Left forelimb (tissue), 1 donor: ENCODE results near the gene API5.
"Not testable (repeated sequence)": the region's sequence is repeated elsewhere in the genome, so short reads cannot be mapped to it uniquely, and the experiment has no call there.

ENCODE experiments used
- DNase-seq: peaks from one replicate; pipeline ENCODE4 v3.0.0-alpha.2; 2018; ENCODE audit warnings: low spot score

API5 gene

GRCh38 chr11:43311791-43312607 lies at the start of gene API5:
API5 (plus strand) TSS chr11:43311996; CDS start chr11:43312128, 132 bp downstream.
- peak; percentile 95 for DNase-seq

- DNase-seq = no peak
These were observed 43.8 kb upstream of the API5 start for GRCh38 chr11:43267856-43268580.

DNA sequence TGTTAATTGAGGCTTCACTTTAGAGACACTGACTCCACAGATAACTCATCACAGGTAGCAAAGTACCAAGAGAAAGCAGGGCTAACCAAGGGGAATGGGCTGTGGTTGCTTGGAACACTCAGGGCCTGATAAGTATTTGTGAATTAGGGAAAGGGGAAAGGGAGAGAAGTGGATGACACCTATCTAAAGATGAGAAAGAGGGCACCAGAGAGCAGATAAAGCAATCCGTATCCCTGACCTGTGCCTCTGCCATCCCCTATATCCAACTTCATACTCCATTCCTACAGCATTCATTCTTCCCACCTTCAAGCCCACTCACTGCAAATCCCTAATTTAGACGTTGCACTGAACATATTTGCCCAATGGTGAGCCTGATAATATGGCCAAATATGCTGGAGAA lies 43.0 kb upstream of the API5 start:
- DNase-seq = no peak

GRCh38 chr11:43269254-43269918 lies 42.4 kb upstream of the API5 start:
- DNase-seq = no peak

DNA sequence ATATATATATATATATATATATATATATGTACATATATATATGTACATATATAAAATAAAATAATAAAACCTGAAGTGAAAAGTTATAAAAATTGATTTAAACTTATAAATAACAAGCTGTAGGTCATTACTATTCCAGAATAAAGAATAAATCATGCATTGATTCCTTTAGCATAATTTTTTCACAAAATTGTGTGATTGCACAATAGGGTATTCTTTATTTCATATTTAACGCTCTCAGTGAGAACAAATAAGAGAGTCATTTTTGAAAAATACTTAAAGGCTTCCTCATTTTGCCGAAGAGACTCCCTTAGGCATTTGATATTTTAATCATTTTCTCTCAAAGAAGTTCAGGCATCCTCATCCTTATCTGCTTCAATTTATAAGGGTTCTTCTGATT lies 41.3 kb upstream of the API5 start:
- no peak for DNase-seq

DNA sequence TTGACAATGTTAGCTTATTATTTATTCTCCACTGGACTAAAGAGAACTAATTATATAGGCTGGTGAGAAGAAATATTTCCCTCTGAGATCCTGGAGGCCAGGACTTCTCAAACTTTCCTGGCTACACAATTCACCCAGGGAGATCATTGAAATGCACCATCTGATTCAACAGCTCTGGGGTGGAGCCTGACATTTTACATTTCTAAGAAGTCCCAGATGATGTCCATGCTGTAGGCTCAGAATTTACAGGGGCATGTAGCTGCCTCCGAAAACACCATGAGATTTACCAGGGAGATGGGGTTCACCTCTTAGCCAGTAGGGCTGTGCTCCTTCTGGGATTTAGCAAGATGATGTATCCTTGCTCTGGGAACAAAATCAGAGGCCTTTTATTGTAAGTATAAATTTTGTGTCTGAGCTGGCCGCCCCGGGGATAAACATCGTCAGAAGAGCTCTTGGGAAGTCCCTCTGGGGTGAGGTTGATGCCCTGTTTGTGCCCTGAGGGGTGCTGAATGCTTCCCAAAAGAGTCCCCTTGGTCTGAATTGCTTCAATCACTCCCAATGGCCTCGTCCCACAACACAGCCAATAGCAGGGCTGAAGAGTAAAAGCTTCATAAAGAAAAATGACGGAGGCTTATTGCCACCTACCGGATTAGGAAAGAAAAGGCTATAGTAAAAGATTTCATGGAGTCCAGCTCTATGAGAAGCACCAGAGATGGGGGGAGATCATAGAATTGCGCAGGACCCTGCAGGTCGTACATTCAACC lies 33.4 kb upstream of the API5 start:
- DNase-seq = no peak

DNA sequence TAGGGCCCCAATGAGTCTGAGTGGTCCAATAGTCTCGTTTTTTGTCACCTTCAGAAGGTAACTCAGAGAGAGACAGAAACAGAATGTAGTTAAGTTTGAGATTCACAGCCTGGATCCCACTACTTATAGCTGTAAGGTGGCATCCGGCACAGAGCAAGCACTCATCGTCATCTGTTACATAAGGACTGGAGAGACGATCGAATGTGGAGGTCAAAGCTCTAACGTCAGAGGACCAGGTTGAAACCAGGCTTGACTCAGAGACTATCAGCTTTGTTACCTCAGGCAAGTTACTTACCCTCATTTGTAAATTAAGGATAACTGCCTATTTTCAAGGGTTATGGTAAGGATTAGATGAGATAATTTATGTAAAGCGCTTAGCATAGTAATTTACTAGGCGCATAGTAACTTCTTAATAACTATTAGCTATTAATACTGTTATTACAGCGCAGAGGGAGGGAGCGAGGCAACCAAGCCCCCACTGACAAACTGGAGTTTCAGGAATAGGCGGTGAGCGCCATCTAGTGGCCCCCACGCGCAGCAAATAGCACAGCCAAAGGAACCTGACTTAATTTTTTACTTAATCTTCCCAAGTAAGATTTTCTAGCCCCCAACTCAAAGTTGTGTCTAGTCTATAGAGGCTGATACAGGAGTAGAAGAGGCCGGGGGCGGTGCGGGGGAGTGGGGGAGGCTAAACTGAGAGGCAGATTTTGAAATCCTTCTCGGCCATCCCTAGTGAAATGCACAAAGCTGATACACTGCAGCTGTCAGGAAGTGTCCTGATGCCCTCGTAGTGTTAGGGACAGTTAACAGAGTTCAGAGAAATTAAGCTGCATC lies 29.0 kb upstream of the API5 start:
- DNase-seq = no peak

- DNase-seq = no peak
These were observed 26.0 kb upstream of the API5 start for GRCh38 chr11:43285826-43286225.

GRCh38 chr11:43289368-43289767 lies 22.4 kb upstream of the API5 start:
- no peak for DNase-seq

DNA sequence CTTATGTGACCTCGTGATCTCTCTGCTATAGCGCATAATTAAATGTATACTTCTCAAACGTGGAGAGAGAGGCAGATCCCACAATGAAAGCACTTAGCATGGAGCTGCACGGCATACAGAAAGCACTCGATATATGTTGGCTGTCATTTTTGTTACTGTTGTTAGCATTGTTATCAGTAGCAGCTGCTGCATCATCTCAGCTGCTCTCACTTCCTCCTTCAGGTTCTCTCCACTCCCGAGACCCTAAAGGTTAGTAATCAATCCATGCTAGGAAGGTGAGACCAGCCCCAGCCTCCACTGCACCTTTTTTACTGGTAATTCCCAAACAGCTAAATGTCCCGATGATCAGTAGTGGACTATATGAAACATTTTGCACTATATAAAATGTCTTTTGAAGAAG lies 13.4 kb upstream of the API5 start:
- DNase-seq = no peak

GRCh38 chr11:43315966-43316365 lies 4.2 kb downstream of the API5 start:
- DNase-seq = no peak

- no peak for DNase-seq
These were observed 4.7 kb downstream of the API5 start for GRCh38 chr11:43316451-43316850.

DNA sequence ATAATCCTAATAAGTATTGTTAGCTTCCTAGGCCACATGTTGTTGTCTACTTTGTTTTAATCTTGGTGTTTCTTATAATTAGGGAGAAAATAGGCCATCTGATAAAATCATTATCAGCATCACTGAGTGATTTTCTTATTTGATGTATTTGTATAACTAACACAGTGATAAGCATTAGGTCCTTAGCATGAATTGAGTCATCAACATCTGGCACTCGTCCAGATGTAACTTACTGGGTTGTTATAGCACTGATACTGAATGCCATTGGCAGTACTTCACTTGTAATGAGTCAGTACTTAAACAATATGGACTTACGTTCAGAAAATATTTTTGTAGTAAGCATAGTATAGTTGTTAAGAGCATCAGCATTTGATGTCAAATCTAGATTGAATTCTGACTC lies 16.2 kb downstream of the API5 start:
- DNase-seq = no peak

GRCh38 chr11:43328482-43328881 lies 16.7 kb downstream of the API5 start:
- no peak for DNase-seq

GRCh38 chr11:43341159-43341558 lies 29.4 kb downstream of the API5 start:
- DNase-seq = no peak

DNA sequence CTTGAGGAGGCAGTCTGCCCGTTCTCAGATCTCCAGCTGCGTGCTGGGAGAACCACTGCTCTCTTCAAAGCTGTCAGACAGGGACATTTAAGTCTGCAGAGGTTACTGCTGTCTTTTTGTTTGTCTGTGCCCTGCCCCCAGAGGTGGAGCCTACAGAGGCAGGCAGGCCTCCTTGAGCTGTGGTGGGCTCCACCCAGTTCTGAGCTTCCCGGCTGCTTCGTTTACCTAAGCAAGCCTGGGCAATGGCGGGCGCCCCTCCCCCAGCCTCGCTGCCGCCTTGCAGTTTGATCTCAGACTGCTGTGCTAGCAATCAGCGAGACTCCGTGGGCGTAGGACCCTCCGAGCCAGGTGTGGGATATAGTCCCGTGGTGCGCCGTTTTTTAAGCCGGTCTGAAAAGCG lies 39.6 kb downstream of the API5 start:
- DNase-seq = not testable (repeated sequence)

- no peak for DNase-seq
These were observed 42.5 kb downstream of the API5 start for GRCh38 chr11:43354311-43354710.

DNA sequence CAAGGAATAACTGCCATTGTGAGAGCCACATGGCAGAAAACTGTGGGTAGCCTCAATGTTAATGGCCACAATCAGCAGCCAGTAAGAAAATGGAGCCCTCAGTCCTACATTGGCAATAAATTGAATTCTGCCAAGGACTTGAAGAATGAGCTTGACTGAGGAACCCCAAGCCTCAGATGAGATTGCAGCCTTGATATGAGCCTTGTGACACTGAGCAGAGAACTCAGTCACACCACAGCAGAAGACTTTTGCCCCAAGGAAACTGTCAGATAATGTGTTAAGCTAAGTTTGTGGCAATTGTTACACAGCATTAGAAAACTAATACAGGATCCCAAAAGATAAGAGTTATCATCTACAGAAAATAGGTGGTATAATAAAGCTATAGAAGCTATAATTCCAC lies 44.5 kb downstream of the API5 start:
- DNase-seq = no peak

- no peak for DNase-seq
These were observed 46.5 kb downstream of the API5 start for GRCh38 chr11:43358279-43358800.

GRCh38 chr11:43358801-43359421 lies 47.1 kb downstream of the API5 start, which contains the start of gene TTC17:
TTC17 (plus strand) TSS chr11:43358920; CDS start chr11:43358955, 35 bp downstream.
- peak; percentile 94 for DNase-seq
